ENCODE measurements around the gene TMEM117. TPM values are rescaled to one million over a fixed set of nuclear protein-coding genes. Genes with fewer than 3 reads are reported as not detected.

TMEM117 gene
- total RNA-seq, 4 donors from 2014 or later, result 16.9 to 24.9 (median 21.1) TPM

DNA sequence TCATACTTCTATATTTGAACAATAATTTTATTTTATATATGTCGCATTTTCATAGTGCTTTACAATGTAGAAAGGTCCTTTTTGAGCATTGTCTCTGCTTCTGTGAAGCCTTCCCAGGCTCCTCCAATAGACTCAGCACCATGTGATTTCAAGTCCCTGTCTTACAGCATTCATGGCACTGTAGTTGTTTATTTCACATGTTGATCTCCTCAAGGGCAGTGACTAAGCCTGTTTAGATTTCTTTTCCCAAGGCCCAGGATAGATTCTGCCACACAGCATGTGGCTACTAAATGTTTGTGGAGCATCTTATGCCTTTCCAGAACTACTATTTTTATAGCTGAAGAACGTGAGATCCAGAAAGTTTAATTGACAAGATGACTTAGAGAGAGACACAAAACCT is 391.7 kb downstream of the TMEM117 start:
- no peak for DNase-seq (ENCODE audit: low spot score in 2 of 2)
- Histone ChIP-seq H3K27me3 (no peaks in the 10 kb centered on the region), H3K27ac (no peak overlapping the region), H3K4me1 (no peaks in the 10 kb centered on the region), H3K36me3 (no peaks in the 10 kb centered on the region), H3K4me3 (no peak overlapping the region), H3K9me3 (no peaks in the 10 kb centered on the region)
- WGBS, 2 donors, result 70 to 74% methylated on average over 2 of the region's 2 CpGs
- TF ChIP-seq, protein P1, sequence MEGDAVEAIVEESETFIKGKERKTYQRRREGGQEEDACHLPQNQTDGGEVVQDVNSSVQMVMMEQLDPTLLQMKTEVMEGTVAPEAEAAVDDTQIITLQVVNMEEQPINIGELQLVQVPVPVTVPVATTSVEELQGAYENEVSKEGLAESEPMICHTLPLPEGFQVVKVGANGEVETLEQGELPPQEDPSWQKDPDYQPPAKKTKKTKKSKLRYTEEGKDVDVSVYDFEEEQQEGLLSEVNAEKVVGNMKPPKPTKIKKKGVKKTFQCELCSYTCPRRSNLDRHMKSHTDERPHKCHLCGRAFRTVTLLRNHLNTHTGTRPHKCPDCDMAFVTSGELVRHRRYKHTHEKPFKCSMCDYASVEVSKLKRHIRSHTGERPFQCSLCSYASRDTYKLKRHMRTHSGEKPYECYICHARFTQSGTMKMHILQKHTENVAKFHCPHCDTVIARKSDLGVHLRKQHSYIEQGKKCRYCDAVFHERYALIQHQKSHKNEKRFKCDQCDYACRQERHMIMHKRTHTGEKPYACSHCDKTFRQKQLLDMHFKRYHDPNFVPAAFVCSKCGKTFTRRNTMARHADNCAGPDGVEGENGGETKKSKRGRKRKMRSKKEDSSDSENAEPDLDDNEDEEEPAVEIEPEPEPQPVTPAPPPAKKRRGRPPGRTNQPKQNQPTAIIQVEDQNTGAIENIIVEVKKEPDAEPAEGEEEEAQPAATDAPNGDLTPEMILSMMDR (IDR thresholded peaks at IDR 0.05), result no peak
- TF ChIP-seq POLR2A (IDR thresholded peaks at IDR 0.05), result no peak
- TF ChIP-seq EP300 (IDR thresholded peaks at IDR 0.05), result no peak

DNA sequence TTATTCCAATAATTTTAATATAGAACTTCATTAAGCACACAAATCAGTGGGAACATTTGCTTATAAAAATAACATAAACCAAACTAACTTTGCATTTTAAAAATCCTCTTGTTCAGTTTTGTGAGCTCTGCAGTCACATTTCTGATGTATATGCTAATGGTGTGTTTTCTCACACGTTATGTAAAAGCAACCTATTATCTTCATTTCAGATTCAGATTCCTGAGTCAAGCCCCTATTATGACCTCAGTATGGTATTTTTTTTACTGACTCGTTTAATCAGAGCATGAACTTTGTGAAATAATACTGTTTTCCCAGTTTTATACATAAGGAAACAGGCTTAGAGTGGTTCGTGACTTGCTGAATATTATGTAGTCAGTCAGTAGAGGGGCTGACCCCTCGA is 394.0 kb downstream of the TMEM117 start:
- TF ChIP-seq EP300 (IDR thresholded peaks at IDR 0.05) (no peak), POLR2A (IDR thresholded peaks at IDR 0.05) (no peak)
- TF ChIP-seq, protein P1 (IDR thresholded peaks at IDR 0.05), result no peak
- no peak overlapping the region for H3K4me3 ChIP-seq
- H3K9me3 ChIP-seq, result no peaks in the 10 kb centered on the region
- H3K27me3 ChIP-seq, result no peaks in the 10 kb centered on the region
- no peaks in the 10 kb centered on the region for H3K4me1 ChIP-seq
- DNase-seq (ENCODE audit: low spot score in 2 of 2), result no peak
- WGBS, 2 donors, result 44 to 51% methylated on average over 4 of the region's 4 CpGs
- H3K36me3 ChIP-seq, result no peaks in the 10 kb centered on the region
- no peak overlapping the region for H3K27ac ChIP-seq

DNA sequence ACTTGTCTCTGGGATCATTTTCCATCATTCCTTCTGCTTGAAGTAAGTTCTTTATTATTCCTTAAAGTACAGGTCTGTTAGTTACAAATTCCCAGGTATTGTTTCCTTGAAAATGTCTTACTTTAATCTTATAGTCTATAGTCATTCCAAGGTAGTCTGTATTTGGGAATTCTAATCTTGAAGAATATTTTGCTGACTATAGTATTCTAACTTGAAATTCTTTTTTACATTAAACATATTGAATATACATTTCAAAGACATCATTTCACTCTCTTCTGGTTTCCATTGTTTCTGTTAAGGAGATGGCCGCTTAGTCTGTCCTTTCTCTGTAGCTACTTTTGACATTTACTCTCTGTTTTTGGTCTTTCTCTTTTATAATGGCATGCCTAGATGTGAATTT is 399.8 kb downstream of the TMEM117 start:
- no peak for DNase-seq (ENCODE audit: low spot score in 2 of 2)
- Histone ChIP-seq H3K4me3 (no peak overlapping the region), H3K27ac (no peak overlapping the region), H3K36me3 (no peaks in the 10 kb centered on the region), H3K27me3 (no peaks in the 10 kb centered on the region), H3K9me3 (no peaks in the 10 kb centered on the region), H3K4me1 (no peaks in the 10 kb centered on the region)
- 91 to 98% methylated on average over 1 of the region's 1 CpG for WGBS, 2 donors
- TF ChIP-seq EP300 (IDR thresholded peaks at IDR 0.05), result no peak
- TF ChIP-seq, protein P1 (IDR thresholded peaks at IDR 0.05), result no peak
- no peak for TF ChIP-seq POLR2A (IDR thresholded peaks at IDR 0.05)

DNA sequence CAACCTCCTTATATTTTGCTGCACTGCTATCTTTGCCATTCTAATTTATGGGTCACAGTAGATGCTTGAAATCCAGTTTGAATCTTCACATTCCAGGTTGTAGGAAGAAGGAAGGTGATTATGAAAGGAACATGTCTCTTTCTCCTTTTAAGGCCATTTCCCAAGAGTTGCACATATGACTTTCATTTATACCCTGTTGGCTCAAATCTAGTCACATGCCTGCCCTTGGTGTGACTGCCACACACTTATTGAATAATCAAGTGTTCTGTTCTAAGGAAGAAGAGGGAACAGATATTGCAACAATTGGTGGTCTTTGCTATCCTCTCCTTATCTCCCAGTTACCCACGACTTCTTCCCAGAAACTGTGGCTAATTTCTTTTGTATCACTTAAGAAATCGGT is 404.3 kb downstream of the TMEM117 start:
- Histone ChIP-seq H3K27me3 (no peaks in the 10 kb centered on the region), H3K27ac (no peak overlapping the region), H3K9me3 (no peaks in the 10 kb centered on the region), H3K4me3 (no peak overlapping the region), H3K4me1 (no peaks in the 10 kb centered on the region), H3K36me3 (no peaks in the 10 kb centered on the region)
- TF ChIP-seq POLR2A (IDR thresholded peaks at IDR 0.05), result no peak
- TF ChIP-seq EP300 (IDR thresholded peaks at IDR 0.05), result no peak
- TF ChIP-seq, protein P1 (IDR thresholded peaks at IDR 0.05), result no peak
- WGBS, 2 donors, result 77 to 86% methylated on average over 2 of the region's 2 CpGs
- DNase-seq (ENCODE audit: low spot score in 2 of 2), result no peak

DNA sequence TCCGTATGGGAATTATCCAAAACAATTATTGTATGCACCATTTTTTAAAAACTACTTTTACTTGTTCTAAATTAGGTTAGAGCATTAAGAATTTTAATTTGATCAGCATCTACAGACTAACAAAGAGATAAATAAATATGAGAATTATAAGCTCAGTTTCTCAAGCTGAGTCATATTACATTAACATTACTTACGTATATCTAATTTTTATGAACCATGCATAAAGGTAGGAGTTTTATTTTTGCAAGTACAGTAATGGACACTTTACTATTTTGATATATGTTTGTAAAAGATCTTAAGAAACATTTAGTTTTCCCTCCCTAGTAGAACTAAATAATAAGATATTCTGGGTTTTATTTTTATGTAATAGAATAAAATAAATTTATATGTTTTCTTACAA is 410.1 kb downstream of the TMEM117 start:
- no peak for TF ChIP-seq EP300 (IDR thresholded peaks at IDR 0.05)
- TF ChIP-seq, protein P1 (IDR thresholded peaks at IDR 0.05), result no peak
- TF ChIP-seq POLR2A (IDR thresholded peaks at IDR 0.05), result no peak
- no peaks in the 10 kb centered on the region for H3K9me3 ChIP-seq
- H3K4me3 ChIP-seq, result no peak overlapping the region
- no peaks in the 10 kb centered on the region for H3K4me1 ChIP-seq
- no peak for DNase-seq (ENCODE audit: low spot score in 2 of 2)
- WGBS, 2 donors, result 93 to 94% methylated on average over 2 of the region's 2 CpGs
- no peaks in the 10 kb centered on the region for H3K36me3 ChIP-seq
- H3K27me3 ChIP-seq, result no peaks in the 10 kb centered on the region
- no peak overlapping the region for H3K27ac ChIP-seq

Measured in tibial nerve (tissue), 4 donors.